ENCODE measurements around the gene REM1. TPM values are rescaled to one million over a fixed set of nuclear protein-coding genes. Genes with fewer than 3 reads are reported as not detected.

The REM1 gene
- total RNA-seq, 1 experiment from 2014 or later = not detected

GRCh38 chr20:31522731-31523130, 47.6 kb downstream of the REM1 start:
- H4K20me1 ChIP-seq (ENCODE audit: insufficient read depth) = peaks cover 81% of the 10 kb centered on the region
- H3K9me3 ChIP-seq (ENCODE audit: insufficient read depth, low read depth) = no peaks in the 10 kb centered on the region
- H3K36me3 ChIP-seq (ENCODE audit: low read depth) = peaks cover 25% of the 10 kb centered on the region
- H3K4me1 ChIP-seq (replicated peaks; ENCODE audit: insufficient read depth) = no peaks in the 10 kb centered on the region
- TF ChIP-seq CTCF (conservative IDR thresholded peaks at IDR 0.05) (no peak), EZH2 (IDR thresholded peaks at IDR 0.05; ENCODE audit: low read depth) (no peak)
- DNase-seq = no peak
- peaks cover 19% of the 10 kb centered on the region; the same call in 1 of the 2 replicates for H3F3A ChIP-seq (ENCODE audit: insufficient read depth, low read depth)
- no peaks in the 10 kb centered on the region for H3K9me2 ChIP-seq (ENCODE audit: insufficient read depth)
- ChIA-PET POLR2A (ENCODE audit: unreplicated experiment) (no interaction called here), CTCF (no interaction called here)
- no TSS peak for BruUV-seq (replicated peaks)
- peaks cover 86% of the 10 kb centered on the region for H3K79me2 ChIP-seq (ENCODE audit: low read depth)
- no peaks in the 10 kb centered on the region for H3K27me3 ChIP-seq (ENCODE audit: insufficient read depth, low read depth)
- H3K27ac ChIP-seq = no peak overlapping the region
- no peak overlapping the region for H3K4me2 ChIP-seq
- H2AFZ ChIP-seq = no peak overlapping the region
- H3K4me3 ChIP-seq = no peak overlapping the region
- intact Hi-C loops (cut with micrococcal nuclease; ENCODE audit: unreplicated experiment) = no loop called here

GRCh38 chr20:31523361-31524283, 48.5 kb downstream of the REM1 start:
- no TSS peak for BruUV-seq (replicated peaks)
- H3K36me3 ChIP-seq (ENCODE audit: low read depth) = peaks cover 34% of the 10 kb centered on the region
- no peaks in the 10 kb centered on the region for H3K9me3 ChIP-seq (ENCODE audit: insufficient read depth, low read depth)
- no peak overlapping the region for H2AFZ ChIP-seq
- H3K27me3 ChIP-seq (ENCODE audit: insufficient read depth, low read depth) = no peaks in the 10 kb centered on the region
- H3K27ac ChIP-seq = no peak overlapping the region
- no peak overlapping the region for H3K4me2 ChIP-seq
- no peaks in the 10 kb centered on the region for H3K4me1 ChIP-seq (replicated peaks; ENCODE audit: insufficient read depth)
- peaks cover 77% of the 10 kb centered on the region for H3K79me2 ChIP-seq (ENCODE audit: low read depth)
- intact Hi-C loops (cut with micrococcal nuclease; ENCODE audit: unreplicated experiment) = no loop called here
- H3K4me3 ChIP-seq = no peak overlapping the region
- TF ChIP-seq CTCF (conservative IDR thresholded peaks at IDR 0.05) (no peak), EZH2 (IDR thresholded peaks at IDR 0.05; ENCODE audit: low read depth) (no peak)
- no peak for DNase-seq
- CTCF ChIA-PET = interaction anchor here (0.6 kb wide), 1 partner anchor 34 kb away, joined by 3 read pairs; no protein-coding TSS in a partner anchor
- peaks cover 85% of the 10 kb centered on the region for H4K20me1 ChIP-seq (ENCODE audit: insufficient read depth)
- H3F3A ChIP-seq (ENCODE audit: insufficient read depth, low read depth) = peaks cover 19% of the 10 kb centered on the region; the same call in 1 of the 2 replicates
- POLR2A ChIA-PET (ENCODE audit: unreplicated experiment) = no interaction called here
- H3K9me2 ChIP-seq (ENCODE audit: insufficient read depth) = no peaks in the 10 kb centered on the region

GRCh38 chr20:31527266-31527665, 52.2 kb downstream of the REM1 start:
- Histone ChIP-seq H4K20me1 (ENCODE audit: insufficient read depth) (peaks cover 63% of the 10 kb centered on the region), H3K9me2 (ENCODE audit: insufficient read depth) (no peaks in the 10 kb centered on the region), H3F3A (ENCODE audit: insufficient read depth, low read depth) (peaks cover 4% of the 10 kb centered on the region; the same call in 1 of the 2 replicates), H3K36me3 (ENCODE audit: low read depth) (peaks cover 53% of the 10 kb centered on the region), H3K9me3 (ENCODE audit: insufficient read depth, low read depth) (no peaks in the 10 kb centered on the region), H3K27me3 (ENCODE audit: insufficient read depth, low read depth) (no peaks in the 10 kb centered on the region), H3K4me2 (no peak overlapping the region), H3K4me1 (replicated peaks; ENCODE audit: insufficient read depth) (no peaks in the 10 kb centered on the region), H3K79me2 (ENCODE audit: low read depth) (peaks cover 46% of the 10 kb centered on the region), H3K27ac (no peak overlapping the region), H3K4me3 (no peak overlapping the region), H2AFZ (no peak overlapping the region)
- ChIA-PET POLR2A (ENCODE audit: unreplicated experiment) (no interaction called here), CTCF (no interaction called here)
- BruUV-seq (replicated peaks) = no TSS peak
- TF ChIP-seq EZH2 (IDR thresholded peaks at IDR 0.05; ENCODE audit: low read depth) = no peak
- TF ChIP-seq CTCF (conservative IDR thresholded peaks at IDR 0.05) = no peak
- intact Hi-C loops (cut with micrococcal nuclease; ENCODE audit: unreplicated experiment) = no loop called here
- DNase-seq = no peak

Other genes with a start within 250 kb of the REM1 start
- gene DEFB115, start 217.6 kb upstream of the REM1 start, total RNA-seq (2021) = not detected in 2 replicates
- gene DEFB116, start 166.7 kb upstream of the REM1 start, total RNA-seq (2021) = not detected in 2 replicates
- not detected in 2 replicates for gene DEFB118, start 106.7 kb upstream of the REM1 start, total RNA-seq (2021)
- gene DEFB119, start 84.7 kb upstream of the REM1 start, total RNA-seq (2021) = not detected in 2 replicates
- not detected in 2 replicates for gene DEFB121, start 69.1 kb upstream of the REM1 start, total RNA-seq (2021)
- not detected in 2 replicates for gene DEFB123, start 34.7 kb upstream of the REM1 start, total RNA-seq (2021)
- gene DEFB124, start 161 bp upstream of the REM1 start, total RNA-seq (2021) = not detected in 2 replicates
- 220 and 272 TPM in 2 replicates for gene HM13, start 39.2 kb downstream of the REM1 start, total RNA-seq (2021)
- 74.4 and 164 TPM in 2 replicates for gene ID1, start 130.0 kb downstream of the REM1 start, total RNA-seq (2021)
- gene COX4I2, start 162.6 kb downstream of the REM1 start, total RNA-seq (2021) = not detected in 2 replicates
- 125 and 129 TPM in 2 replicates for gene BCL2L1, start 247.6 kb downstream of the REM1 start, total RNA-seq (2021)

All from PC-9 (cell line).